Chondrocyte (in vitro differentiated cells): ENCODE measurements around the gene MPHOSPH6. TPM values are rescaled to one million over a fixed set of nuclear protein-coding genes. Genes with fewer than 3 reads are reported as not detected.

Experiments used
- DNase-seq: peaks from one replicate; pipeline ENCODE4 v3.0.0; 2021; ENCODE audit warnings: mixed read lengths, low spot score
- H3K27ac Mint-ChIP-seq: one replicate; pipeline ENCODE4 v1.8.0; 2021; ENCODE audit warnings: mild to moderate bottlenecking, moderate library complexity, mixed read lengths; ENCODE audit not compliant: unreplicated experiment
- H3K27me3 Mint-ChIP-seq: 2 replicates; pipeline ENCODE4 v1.8.0; 2021; ENCODE audit warnings: low read depth, mixed read lengths
- H3K36me3 Mint-ChIP-seq: 2 replicates; pipeline ENCODE4 v1.8.0; 2021; ENCODE audit warnings: low read depth, mixed read lengths
- H3K4me1 Mint-ChIP-seq: 2 replicates; pipeline ENCODE4 v1.8.0; 2021; ENCODE audit warnings: low read depth, mild to moderate bottlenecking, mixed read lengths
- H3K4me3 Mint-ChIP-seq: one replicate; pipeline ENCODE4 v1.8.0; 2021; ENCODE audit warnings: mild to moderate bottlenecking, moderate library complexity, mixed read lengths; ENCODE audit not compliant: unreplicated experiment
- H3K9me3 Mint-ChIP-seq: 2 replicates; pipeline ENCODE4 v1.8.0; 2021; ENCODE audit warnings: low read depth, mixed read lengths
- total RNA-seq: library from RNA; stranded (reverse); gene quantifications from 3 replicates; pipeline ENCODE4 v1.2.1, GENCODE V29; 2021
- TF ChIP-seq, protein P1 (sequence below): fragments of 200-600 bp; sonication (generic); IDR thresholded peaks from 2 replicates; pipeline ENCODE4 v1.5.0; 2021; ENCODE audit warnings: antibody characterized with exemption, mild to moderate bottlenecking, moderate library complexity

MPHOSPH6 gene
- total RNA-seq, 1 donor from 2014 or later, result 14.6 TPM

DNA sequence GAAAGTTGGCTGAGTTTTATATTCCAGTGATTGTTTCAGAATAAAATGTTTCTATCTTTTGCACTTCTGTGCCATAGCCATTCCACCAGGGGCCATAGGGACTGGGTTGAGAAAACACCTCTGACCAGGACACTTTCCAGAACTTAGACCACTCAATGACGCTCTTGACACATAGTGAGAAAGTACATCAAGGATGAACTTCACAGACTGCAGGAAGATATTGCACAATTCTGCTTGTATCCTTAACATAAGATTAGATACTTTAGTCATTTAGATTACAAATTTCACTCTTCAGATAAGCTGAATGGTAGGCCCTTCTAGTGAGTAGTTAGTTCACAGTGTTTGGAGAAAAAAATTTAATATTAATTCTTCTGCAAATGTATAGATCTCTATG is 13.0 kb upstream of the MPHOSPH6 start:
- TF ChIP-seq, protein P1, sequence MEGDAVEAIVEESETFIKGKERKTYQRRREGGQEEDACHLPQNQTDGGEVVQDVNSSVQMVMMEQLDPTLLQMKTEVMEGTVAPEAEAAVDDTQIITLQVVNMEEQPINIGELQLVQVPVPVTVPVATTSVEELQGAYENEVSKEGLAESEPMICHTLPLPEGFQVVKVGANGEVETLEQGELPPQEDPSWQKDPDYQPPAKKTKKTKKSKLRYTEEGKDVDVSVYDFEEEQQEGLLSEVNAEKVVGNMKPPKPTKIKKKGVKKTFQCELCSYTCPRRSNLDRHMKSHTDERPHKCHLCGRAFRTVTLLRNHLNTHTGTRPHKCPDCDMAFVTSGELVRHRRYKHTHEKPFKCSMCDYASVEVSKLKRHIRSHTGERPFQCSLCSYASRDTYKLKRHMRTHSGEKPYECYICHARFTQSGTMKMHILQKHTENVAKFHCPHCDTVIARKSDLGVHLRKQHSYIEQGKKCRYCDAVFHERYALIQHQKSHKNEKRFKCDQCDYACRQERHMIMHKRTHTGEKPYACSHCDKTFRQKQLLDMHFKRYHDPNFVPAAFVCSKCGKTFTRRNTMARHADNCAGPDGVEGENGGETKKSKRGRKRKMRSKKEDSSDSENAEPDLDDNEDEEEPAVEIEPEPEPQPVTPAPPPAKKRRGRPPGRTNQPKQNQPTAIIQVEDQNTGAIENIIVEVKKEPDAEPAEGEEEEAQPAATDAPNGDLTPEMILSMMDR, result no peak

DNA sequence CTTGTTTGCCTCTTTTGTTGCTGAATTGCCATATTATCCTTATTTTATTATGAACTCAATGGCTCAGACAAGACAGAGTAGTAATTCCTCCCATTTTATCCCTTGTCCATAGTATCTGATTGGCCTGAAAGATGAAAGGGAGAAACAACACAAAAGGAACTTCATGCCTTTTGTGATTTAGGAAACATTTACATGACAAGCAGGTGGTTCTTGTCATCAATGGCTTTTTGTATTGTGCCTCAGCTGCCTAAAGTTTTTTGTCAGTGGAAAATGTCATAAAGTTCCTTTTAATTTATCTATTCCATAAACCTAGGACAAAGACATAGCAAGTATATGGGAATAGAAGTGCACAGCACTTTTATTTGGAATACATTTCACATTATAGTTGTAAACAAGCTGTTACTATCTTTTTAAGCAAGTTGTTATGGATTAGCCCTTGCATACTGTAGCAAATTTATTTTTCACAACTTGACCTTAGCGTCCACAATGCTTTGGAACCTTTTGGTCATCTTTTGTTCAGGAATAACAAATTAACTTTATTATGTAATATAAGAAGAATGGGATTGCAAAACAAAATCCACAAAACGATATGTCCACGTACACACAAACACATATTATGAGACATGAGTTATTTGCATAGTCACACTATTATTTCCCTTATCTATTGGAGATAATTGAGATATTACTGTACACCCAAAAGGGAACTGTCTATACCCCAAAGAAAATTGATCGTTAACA is 12.4 kb upstream of the MPHOSPH6 start:
- H3K27ac Mint-ChIP-seq, result no peak overlapping the region
- TF ChIP-seq, protein P1, result no peak
- no peak for DNase-seq
- no peak overlapping the region for H3K4me3 Mint-ChIP-seq
- H3K27me3 Mint-ChIP-seq, result peaks cover 41% of the 10 kb centered on the region
- no peaks in the 10 kb centered on the region for H3K36me3 Mint-ChIP-seq
- H3K9me3 Mint-ChIP-seq, result no peaks in the 10 kb centered on the region
- no peaks in the 10 kb centered on the region for H3K4me1 Mint-ChIP-seq

More for the DNA sequence above, 13.0 kb upstream of the MPHOSPH6 start:
- Mint-ChIP-seq H3K9me3 (no peaks in the 10 kb centered on the region), H3K27ac (no peak overlapping the region), H3K36me3 (no peaks in the 10 kb centered on the region), H3K4me1 (no peaks in the 10 kb centered on the region), H3K4me3 (no peak overlapping the region), H3K27me3 (peaks cover 42% of the 10 kb centered on the region)
- DNase-seq, result no peak

DNA sequence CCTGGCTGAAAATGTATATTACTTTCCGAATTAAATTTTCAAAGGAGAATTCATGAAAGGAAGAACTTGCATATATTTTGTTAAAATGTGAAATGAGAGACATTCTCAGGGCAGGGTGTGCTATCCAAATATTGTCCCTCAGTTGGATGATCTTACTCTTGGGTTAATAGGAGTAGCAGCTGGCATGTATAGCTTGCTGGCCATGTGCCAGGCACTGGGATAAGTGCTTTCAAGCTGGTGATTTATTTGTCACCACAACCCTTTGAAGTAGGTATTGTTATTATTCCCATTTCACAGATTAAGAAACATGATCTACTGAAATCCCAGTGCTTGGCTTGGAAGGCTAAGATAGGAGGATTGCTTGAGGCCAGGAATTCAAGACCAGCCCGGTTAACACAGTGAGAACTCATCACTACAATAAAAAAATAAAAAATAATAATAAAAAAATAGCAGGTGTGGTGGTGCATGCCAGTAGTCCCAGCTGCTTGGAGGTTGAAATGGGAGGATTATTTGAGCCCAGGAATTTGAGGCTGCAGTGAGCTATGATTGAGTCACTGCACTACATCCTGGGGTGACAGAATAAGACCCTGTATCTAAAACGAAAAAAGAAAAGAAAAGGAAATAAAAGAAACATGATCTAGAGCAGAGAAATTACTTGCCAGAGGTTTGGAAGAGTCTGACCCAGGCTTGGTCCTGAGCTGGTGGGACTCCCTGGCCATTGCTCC is 11.6 kb upstream of the MPHOSPH6 start:
- Mint-ChIP-seq H3K27ac (no peak overlapping the region), H3K4me1 (no peaks in the 10 kb centered on the region), H3K9me3 (no peaks in the 10 kb centered on the region), H3K27me3 (peaks cover 40% of the 10 kb centered on the region), H3K4me3 (no peak overlapping the region), H3K36me3 (no peaks in the 10 kb centered on the region)
- no peak for DNase-seq
- TF ChIP-seq, protein P1, result no peak

DNA sequence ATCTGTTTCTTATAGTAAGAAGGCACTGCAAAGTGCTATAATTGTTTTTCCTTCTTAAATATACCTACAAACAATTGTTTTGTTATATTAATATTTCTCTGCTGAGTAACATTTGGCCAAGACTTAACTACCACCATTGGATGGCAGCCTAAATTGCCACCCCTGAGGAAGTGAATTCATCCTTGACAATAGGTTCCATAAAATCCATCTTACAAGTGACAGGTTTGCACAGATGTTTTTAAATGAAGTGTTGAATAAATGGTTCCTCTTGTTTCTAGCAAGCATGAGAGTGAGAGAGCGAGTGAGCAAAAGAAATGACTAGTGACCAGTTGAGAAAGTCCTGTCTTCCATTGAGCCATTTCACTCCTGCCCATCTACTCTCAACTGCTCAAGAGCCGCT is 8.3 kb upstream of the MPHOSPH6 start:
- no peaks in the 10 kb centered on the region for H3K4me1 Mint-ChIP-seq
- H3K4me3 Mint-ChIP-seq, result no peak overlapping the region
- H3K36me3 Mint-ChIP-seq, result no peaks in the 10 kb centered on the region
- DNase-seq, result no peak
- TF ChIP-seq, protein P1, result no peak
- no peak overlapping the region for H3K27ac Mint-ChIP-seq
- H3K9me3 Mint-ChIP-seq, result no peaks in the 10 kb centered on the region
- H3K27me3 Mint-ChIP-seq, result peaks cover 54% of the 10 kb centered on the region

DNA sequence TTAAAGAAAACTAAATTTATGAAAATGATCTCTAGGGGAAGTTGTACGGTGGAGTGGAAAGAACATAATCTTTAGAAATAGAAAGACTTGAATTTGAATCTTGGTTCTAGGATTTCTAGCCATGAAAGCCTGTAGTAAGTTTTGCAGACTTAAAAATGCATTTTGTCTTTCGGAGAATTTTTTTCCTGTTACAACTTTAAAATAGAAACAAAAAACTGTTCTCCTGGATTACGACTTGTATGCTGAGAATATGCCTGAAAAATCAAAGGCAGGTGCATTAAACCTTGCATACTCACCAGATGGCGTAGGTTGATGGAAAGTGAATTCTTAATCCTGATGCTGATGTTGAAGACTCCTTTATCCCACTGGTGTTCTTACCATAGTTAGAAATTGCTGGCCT is 7.5 kb upstream of the MPHOSPH6 start:
- H3K36me3 Mint-ChIP-seq, result no peaks in the 10 kb centered on the region
- no peaks in the 10 kb centered on the region for H3K4me1 Mint-ChIP-seq
- TF ChIP-seq, protein P1, result no peak
- no peak overlapping the region for H3K4me3 Mint-ChIP-seq
- peaks cover 56% of the 10 kb centered on the region for H3K27me3 Mint-ChIP-seq
- H3K27ac Mint-ChIP-seq, result no peak overlapping the region
- no peak for DNase-seq
- H3K9me3 Mint-ChIP-seq, result no peaks in the 10 kb centered on the region
